GM21717 (cell line): ENCODE measurements around the gene COX10.
"Not testable (repeated sequence)": the region's sequence is repeated elsewhere in the genome, so short reads cannot be mapped to it uniquely, and the experiment has no call there.

ENCODE experiments used
- ATAC-seq: cut with Tn5 transposase; IDR thresholded peaks from one replicate; pipeline ENCODE4 v1.9.1; 2021; ENCODE audit warnings: mild to moderate bottlenecking, moderate library complexity; ENCODE audit not compliant: unreplicated experiment

The COX10 gene

DNA sequence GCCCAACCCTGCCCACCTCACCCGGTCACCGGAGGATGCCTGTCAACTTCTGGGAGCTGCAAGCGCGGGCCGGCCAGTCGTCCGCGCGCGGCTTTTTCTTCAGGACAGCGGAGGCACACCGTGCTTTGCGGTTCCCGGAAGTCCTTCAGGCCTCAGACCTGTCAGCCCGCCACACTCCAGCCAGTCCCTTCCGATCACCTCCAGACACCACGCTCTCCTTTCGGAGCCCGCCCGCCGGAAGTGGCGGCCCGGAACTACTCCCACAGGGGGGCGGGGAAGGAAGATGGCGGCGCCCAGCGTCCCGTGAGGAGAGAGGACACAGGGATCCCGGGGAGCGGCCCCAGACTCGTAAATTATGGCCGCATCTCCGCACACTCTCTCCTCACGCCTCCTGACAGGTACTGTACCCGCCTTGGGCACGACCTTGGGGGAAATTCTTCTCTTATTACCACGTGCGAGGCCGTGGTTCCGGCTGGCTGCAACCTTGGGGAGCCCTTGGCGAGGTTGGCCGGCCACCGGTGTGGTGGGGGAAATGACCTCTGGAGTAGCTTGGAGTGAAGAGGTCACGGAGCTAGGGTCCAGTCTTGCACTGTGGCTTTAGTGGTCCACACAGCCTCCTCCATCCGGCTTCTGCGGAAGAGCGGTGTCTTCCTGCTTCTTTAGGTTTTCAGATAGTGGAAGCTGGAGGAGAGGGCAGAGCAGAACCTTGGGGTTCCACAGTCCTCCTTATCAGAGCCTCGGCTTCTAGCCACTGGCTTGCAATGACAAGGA lies at the start of gene COX10:
Gene COX10 (plus strand): TSS at position 254 of the 771 bp plus-strand sequence. CDS start 102 bp downstream, at position 356.
- ATAC-seq = peak; percentile 99

DNA sequence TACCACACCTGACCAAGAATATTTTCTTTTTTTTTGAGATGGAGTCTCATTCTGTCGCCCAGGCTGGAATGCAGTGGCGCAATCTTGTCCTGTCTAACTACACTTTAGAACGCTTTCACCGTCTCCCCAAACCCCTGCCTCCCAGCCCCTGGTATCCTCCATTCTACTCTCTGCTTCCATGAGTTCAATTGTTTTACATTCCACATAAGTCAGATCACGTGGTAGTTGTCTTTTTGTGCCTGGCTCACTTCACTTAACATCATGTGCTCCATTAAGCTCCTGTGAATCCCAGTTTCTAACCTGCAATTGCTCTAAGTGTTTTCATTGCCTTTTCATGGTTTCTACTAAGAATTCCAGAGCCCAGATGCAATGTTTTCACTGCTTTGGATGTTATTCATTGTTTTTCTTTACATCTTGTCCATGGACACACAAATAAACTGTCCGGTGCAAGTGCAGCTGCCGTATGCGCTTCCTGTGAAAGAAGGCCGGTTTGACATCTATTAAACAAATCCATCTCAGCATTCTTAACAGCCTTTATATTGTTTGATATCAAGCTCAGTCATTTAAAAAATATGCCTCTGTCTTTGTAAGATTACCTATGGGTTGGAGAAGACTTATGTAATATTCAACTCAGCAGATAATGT lies 47.5 kb upstream of the COX10 start:
- not testable (repeated sequence) for ATAC-seq

DNA sequence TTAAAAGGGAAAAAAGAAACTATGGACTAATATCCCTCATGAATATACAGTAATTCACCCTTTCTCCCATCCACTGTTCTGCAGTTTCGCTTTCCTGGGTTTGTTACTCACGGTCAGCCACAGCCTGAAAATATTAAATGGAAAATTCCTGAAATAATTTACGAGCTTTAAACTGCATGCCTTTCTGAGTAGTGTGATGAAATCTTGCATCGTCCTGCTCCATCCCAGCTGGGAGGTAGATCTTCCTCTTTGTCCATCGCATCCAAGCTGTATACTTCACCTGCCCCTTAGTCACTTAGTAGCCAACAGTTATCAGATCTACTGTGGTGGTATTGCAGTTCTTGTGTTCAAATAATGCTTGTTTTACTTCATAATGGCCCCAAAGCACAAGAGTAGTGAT lies 39.5 kb upstream of the COX10 start:
- ATAC-seq = not testable (repeated sequence)

DNA sequence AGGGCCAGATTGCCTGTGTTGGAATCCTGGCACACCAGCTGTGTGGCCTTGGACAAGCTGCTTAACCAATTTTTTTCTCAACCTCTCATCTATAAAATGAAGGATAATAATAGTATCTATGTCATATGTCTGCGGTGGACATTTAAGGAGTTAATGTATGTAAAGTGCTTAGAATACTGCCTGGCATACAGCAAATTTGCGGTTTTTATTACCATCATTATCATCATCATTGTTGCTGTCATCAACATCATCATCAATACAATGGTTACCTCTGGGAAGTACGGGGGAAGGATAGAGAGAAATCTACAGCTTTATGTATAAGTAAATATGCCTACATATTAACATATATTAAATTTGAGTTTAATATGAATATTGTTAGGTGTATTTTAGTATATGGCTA lies 37.1 kb upstream of the COX10 start:
- ATAC-seq = no peak

DNA sequence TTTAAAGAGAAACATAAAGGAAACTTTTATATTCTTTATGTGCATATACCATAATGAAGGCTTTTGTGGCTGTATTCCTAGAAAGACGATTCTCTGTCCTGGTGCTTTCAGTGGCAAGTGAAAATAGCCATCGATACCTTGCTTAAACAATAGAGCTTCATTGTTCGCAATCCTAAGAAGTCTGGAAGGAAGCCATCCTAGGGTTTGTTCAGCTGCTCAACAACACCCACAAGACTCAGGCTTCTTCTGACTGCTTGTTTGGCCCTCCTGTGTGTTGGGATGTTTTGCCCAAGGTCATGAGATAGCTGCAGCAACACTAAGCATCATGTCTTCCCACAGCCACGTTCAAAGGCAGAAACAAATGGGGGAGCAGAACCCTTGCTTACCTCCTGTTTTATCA lies 36.1 kb upstream of the COX10 start:
- no peak for ATAC-seq

DNA sequence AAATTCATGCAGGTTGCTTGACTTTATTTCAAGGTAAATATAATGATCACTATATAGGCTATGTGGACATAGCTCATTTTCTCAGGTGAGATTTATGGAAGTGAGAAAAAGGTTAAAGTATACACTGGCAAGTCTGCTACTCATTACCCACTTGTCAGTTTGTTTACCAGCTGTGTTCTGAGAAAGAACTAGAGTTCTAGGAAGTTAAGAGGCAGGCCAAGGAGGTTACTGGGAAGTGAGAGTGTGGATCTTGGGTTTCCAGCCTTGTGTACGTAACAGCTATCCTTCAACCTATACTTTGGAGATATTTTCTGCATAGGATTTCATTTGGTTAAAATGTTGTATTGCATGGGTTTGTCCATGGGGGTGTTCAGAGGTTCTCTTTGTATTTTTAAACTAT lies 31.9 kb upstream of the COX10 start:
- ATAC-seq = no peak

DNA sequence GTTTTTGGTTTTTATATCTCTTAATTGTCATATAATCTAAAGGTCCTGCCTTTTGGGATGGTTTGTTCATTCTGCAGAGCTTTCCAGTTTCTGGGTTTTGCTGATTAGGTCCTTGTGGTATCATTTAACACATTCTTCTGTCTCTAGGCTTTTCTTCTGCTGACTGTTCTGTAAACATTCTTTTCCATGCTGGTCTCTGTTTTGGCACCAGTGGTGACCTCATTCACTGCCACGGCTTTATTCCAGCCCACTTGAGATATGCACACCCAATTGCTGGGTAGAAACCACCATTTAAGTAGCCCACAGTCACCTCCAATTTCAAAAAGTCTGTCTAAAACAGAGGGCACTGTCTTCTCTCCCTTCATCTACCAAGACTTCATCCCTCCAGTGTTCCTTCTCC lies 31.1 kb upstream of the COX10 start:
- ATAC-seq = no peak

DNA sequence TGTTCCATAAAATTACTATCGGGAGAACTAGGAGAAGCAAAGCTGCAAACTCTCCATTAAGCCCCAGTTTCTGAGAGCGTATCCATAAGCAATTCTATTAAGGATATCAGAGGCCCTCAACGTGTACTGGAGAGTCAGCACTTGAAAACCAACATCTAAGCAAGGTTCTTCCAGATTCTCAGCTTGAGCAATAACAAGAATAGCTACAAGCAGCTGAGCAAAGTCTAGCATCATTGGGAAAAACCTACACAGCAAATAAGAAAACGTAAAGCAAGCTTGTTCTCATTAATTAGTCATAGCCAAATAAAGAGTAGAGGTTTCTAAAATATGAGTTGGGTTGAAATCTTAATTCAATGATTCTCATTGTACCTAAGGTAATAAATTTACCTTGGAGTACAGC lies 26.9 kb upstream of the COX10 start:
- peak; percentile 64 for ATAC-seq

DNA sequence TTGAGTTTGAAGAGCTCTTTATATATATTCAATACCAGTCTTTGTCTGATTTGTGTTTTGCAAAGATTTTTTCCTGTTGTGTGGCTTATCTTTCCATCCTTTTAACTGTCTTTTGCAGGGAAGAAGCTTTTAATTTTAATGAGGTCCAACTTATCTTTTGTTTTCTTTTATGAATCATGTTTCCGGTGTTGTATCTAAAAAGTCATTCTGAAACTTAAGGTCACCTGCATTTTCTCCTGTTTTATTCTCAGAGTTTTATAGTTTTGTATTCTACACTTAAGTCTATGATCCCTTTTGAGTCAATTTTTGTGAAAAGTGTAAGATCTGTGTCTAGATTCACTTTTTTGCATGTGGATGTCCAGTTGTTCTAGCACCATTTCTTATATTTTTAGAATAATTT lies 24.6 kb upstream of the COX10 start:
- no peak for ATAC-seq

DNA sequence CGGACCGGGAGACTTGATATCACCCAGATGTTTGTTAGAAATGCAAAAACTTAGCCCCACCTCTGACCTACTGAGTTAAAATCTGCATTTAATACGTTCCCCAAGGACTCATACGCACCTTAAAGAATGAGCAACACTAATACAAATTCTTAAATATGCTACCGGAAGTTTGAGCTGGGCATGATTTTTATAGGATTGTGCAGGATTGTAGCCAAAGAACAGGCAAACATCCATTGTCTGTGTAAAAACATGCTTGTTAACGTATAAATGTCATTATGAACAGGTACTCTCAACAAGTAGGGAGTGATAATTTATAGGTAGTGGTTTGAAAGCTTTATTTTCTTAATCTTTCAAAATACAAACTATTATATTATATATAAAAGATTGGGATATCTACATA lies 22.3 kb upstream of the COX10 start:
- no peak for ATAC-seq

DNA sequence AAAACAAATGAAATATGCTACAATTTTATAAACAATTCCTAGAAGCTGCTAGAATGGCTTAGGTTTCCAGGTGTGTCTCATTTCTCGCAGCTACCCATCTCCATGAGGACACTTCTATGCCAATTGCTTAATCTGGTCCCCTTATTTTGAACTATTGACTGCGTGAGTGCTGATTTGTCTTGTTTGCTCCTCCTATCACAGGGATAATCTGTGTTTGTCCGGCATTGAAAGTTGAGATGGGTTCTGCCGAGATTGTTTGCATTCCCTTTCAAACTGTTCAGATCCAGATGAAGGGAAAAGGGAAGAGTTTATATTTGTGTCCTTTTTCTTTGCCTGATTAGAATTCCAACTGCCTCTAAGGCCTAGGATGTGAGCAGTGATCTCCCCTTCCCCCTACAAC lies 21.7 kb upstream of the COX10 start:
- no peak for ATAC-seq

DNA sequence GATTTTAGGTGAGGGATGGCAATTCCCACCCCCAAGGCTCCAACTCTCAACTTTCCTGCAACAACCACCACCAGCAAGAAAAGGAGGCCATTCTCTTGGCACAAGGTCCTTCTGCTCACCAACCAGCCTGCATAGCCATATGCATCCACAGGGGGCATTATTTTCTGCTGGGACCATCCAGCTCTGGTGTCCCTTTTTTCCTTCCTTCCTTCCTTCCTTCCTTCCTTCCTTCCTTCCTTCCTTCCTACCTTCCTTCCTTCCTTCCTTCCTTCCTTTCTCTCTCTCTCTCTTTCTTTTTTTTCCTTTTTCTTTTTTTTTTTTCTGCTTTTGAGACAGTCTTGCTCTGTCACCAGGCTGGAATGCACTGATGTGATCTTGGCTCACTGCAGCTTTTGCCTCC lies 21.1 kb upstream of the COX10 start:
- ATAC-seq = no peak

DNA sequence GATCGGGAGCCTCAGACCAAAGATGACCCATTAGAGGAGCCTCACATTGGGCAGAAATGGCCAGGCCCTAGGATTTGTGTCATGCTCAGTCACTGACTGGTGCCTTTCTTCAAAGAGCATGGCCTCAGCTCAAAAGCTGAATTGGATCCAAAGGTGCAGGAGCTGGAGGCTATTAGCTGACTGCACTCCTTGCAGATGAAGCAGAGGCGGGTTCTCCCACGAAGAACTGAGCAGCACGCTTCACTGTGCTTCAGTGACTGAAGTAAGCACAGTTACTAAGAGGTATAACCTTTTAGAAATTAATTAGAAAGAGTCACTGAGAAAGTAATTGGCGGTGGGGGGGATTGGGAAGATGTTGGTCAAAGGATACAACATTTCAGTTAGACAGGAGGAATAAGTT lies 18.7 kb upstream of the COX10 start:
- ATAC-seq = no peak

DNA sequence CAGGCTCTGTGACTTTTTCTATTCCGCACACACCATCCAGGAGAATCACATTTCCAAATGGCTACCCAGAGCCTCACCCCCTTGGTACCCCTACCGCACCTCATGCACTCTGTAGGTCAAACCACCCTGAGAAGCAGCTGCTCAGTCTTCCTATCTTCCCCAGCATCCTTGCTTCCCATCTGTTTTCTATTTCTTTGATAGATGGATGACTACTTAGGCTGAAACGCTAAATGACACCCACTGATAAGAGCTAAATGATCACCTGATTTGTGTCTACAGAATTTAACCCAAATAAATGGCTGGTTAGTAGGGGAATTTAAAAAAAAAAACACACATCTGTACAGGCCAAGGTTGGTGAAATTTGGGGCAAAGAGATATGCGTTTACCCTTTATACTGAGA lies 17.6 kb upstream of the COX10 start:
- no peak for ATAC-seq

DNA sequence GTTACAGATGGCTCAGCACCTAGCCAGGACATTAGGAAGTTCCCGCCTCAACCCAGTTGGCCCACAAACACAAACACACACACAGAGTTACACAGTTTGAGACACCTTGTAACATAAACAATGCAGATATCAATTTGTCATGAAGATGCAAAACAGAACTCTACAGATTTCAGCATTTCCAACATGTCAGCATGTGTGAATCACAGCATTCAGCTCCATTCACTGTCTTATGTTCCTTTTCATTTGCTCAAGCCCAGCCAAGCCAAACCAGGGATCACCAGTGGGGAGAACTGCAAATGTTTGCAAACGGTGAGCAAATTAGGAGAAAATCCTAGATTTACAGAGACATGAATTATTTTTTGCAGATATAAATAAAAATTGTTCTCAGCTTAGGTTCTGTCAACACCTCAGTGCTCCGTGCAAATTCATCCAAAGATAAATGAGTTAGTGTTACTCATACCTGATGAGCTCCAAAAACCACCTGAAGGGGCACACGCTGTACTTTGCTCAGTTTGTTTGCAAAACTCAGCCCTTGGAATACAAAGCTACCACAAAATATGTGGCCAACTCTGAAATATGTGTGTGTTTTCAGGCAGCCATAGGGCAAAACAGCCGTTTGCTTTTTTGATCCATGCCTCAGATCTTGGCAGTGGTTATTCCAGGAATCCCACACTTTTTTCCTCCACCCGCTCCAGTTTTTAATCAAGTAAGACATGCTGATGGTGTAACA lies 16.3 kb upstream of the COX10 start:
- no peak for ATAC-seq

DNA sequence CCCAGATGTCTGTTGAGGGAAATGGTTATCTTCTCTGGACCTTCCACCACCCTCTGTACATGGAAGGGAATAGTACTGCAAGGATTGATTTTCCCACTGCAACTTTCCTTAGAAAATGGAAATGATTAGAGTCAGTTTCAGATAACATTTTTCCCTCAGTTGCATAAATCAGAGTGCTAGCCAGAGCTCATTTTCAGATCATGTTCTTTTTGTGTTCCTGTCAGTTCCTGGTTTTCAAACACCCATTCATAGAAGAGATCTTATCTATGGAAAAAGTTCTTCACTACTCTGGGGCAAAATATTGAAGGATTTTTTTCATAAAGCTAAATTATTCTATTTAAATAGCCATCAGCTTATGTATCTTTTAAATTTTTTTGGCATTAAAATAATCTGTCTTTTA lies 11.7 kb upstream of the COX10 start:
- ATAC-seq = no peak

DNA sequence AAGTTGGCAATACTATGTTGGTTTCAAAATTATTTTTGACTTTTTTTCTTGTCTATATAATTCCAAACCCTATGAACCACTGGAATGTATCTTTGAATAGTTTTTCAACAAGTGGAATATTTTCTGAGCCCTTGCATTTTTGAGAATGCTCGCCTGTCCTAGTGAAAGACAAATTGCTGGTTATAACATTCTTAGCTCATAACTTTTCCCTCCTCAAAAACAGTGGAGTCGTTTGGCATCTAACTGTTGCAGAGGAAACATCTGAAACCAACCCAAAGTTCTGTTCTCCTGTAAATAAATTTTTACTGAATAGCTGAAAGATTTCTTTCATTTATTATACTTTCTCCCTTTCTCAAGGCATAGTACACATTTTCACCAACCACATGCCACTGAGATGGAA lies 11.3 kb upstream of the COX10 start:
- ATAC-seq = no peak

DNA sequence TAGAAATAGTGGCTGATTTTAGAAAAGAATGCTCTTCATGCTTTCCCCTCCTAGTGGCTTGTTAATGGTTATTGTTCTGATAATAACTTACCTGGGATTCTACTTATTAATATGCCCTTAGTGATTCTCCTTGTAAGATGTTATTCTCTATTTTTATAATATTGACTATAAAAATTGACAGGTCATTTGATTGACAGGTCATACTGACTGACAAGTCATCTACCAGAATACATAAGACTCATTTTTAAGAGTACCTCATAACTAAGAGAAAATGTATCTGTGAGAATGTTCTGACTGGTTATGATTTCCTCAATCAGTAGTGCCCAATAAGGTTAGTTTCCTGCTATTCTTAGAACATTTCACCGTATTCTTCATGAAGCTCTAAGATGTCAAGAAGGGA lies 8.6 kb upstream of the COX10 start:
- ATAC-seq = no peak

DNA sequence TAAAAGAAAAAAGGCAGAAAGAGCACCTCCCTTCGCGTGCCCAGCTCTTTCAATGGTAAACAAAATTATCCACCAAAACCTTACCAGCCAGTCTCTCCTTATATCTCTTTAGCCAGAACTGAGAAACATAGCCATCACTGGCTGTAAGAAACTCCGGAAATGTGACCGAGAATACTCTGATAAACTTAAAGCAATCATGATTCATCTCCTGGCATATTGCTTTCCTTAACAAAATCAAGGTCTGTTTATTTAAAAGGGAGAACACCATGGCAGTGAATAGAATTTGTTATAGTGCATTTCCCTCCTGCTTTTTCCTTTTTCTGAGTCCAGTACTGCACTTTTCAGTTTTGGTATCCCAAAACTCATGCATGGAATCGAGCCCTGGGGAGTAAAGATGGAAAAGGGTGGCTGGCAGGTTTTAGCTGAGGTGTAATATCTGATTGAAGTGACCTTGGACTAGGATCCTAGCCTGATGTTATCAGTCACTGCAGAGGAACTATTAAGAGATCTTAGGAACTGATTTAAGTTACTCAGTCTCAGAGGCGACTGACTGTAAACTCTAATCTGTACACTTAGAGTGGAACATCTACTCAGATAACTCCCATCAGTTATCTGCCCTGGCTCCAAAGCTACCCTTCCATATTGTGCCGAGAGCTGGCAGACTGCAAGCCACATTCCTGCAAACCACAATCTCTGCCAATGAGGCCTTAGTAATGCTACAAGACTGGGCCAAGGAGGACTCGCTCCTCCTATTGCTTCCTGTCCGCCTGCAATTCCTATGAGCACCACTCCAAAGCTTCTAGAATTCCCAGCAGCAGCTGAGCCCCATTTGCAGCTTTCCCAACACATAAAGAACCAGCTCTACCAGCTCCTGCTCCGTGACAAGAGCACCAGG lies 7.4 kb upstream of the COX10 start:
- ATAC-seq = no peak

DNA sequence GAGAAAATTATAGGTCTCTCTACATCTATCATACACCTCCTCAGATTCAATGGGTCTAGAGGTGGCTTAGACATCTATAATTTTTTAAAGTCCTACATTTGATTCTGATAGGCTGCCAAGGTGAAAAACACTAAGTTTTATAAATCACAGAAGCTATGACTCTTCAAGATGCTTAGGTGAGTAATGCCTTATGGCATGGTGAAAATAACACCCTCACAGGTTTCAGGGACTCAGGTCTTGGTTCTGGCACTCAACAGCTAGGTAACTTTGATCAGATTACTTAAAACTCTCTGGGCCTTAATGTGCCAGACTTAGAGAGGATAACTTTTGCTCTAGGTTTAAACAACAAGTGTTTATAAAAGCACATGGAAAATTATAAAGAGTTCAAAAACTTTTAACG lies 2.0 kb upstream of the COX10 start:
- no peak for ATAC-seq
